H9 (cell line): ENCODE results near the gene FHL2. TPM values are rescaled to one million over a fixed set of nuclear protein-coding genes. Genes with fewer than 3 reads are reported as not detected.

ENCODE experiments used
- DNase-seq: peaks from one replicate; pipeline ENCODE4 v3.0.0-alpha.2; 2017
- H2AFZ ChIP-seq: one replicate; pipeline ENCODE4 v1.6.1; 2013; ENCODE audit warnings: mild to moderate bottlenecking, low read length, control low read depth, moderate library complexity
- H2AK5ac ChIP-seq: 2 replicates; pipeline ENCODE4 v1.6.1; 2013; ENCODE audit warnings: low read length, control low read depth, mixed read lengths; ENCODE audit not compliant: insufficient read length
- H2BK120ac ChIP-seq: one replicate; pipeline ENCODE4 v1.6.1; 2013; ENCODE audit warnings: low read depth, mild to moderate bottlenecking, low read length, control low read depth, inconsistent platforms; ENCODE audit not compliant: poor library complexity, severe bottlenecking
- H2BK12ac ChIP-seq: 2 replicates; pipeline ENCODE4 v1.6.1; 2013; ENCODE audit warnings: low read length, control low read depth, mixed read lengths, low read depth; ENCODE audit not compliant: insufficient read length
- H2BK15ac ChIP-seq: 2 replicates; pipeline ENCODE4 v1.6.1; 2013; ENCODE audit warnings: low read depth, low read length, control low read depth
- H2BK20ac ChIP-seq: one replicate; pipeline ENCODE4 v1.6.1; 2013; ENCODE audit warnings: low read depth, mild to moderate bottlenecking, low read length, control low read depth, inconsistent platforms; ENCODE audit not compliant: poor library complexity, severe bottlenecking
- H2BK5ac ChIP-seq: 2 replicates; pipeline ENCODE4 v1.6.1; 2013; ENCODE audit warnings: low read length, control low read depth, mixed read lengths; ENCODE audit not compliant: insufficient read length
- H3K14ac ChIP-seq: 2 replicates; pipeline ENCODE4 v1.6.1; 2013; ENCODE audit warnings: low read length, control low read depth; ENCODE audit not compliant: insufficient read depth
- H3K18ac ChIP-seq: 2 replicates; pipeline ENCODE4 v1.6.1; 2013; ENCODE audit warnings: low read depth, mild to moderate bottlenecking, mixed read lengths, low read length, control low read depth; ENCODE audit not compliant: insufficient read length
- H3K23ac ChIP-seq: 2 replicates; pipeline ENCODE4 v1.6.1; 2013; ENCODE audit warnings: low read length, control low read depth, mixed read lengths, low read depth; ENCODE audit not compliant: insufficient read length
- H3K23me2 ChIP-seq: 2 replicates; pipeline ENCODE4 v1.6.1; 2013; ENCODE audit warnings: low read depth, mild to moderate bottlenecking, mixed read lengths, low read length, control low read depth; ENCODE audit not compliant: insufficient read length, poor library complexity, severe bottlenecking
- H3K27ac ChIP-seq: 2 replicates; pipeline ENCODE4 v1.5.1; 2013; ENCODE audit warnings: low read length, control low read depth, mixed read lengths, low read depth; ENCODE audit not compliant: insufficient read length
- H3K27me3 ChIP-seq: 2 replicates; pipeline ENCODE4 v1.6.1; 2013; ENCODE audit warnings: low read length, control low read depth, inconsistent platforms; ENCODE audit not compliant: insufficient read depth
- H3K4ac ChIP-seq: 2 replicates; pipeline ENCODE4 v1.6.1; 2013; ENCODE audit warnings: low read depth, mild to moderate bottlenecking, control low read depth, inconsistent platforms, low read length, moderate library complexity
- H3K4me1 ChIP-seq: 2 replicates; pipeline ENCODE4 v1.6.1; 2013; ENCODE audit warnings: low read length, control low read depth, inconsistent platforms; ENCODE audit not compliant: insufficient read depth
- H3K4me2 ChIP-seq: 2 replicates; pipeline ENCODE4 v1.6.1; 2013; ENCODE audit warnings: low read length, control low read depth, mixed read lengths; ENCODE audit not compliant: insufficient read length, insufficient read depth
- H3K56ac ChIP-seq: 2 replicates; pipeline ENCODE4 v1.6.1; 2013; ENCODE audit warnings: low read depth, mild to moderate bottlenecking, mixed read lengths, low read length, control low read depth; ENCODE audit not compliant: insufficient read length
- H3K79me1 ChIP-seq: 2 replicates; pipeline ENCODE4 v1.6.1; 2013; ENCODE audit warnings: low read depth, mild to moderate bottlenecking, moderate library complexity, low read length, control low read depth, inconsistent platforms; ENCODE audit not compliant: insufficient read depth, poor library complexity, severe bottlenecking
- H3K79me2 ChIP-seq: 2 replicates; pipeline ENCODE4 v1.6.1; 2013; ENCODE audit warnings: low read length, control low read depth, inconsistent platforms; ENCODE audit not compliant: insufficient read depth
- H3K9ac ChIP-seq: 2 replicates; pipeline ENCODE4 v1.6.1; 2013; ENCODE audit warnings: low read length, control low read depth, mixed read lengths; ENCODE audit not compliant: insufficient read length; ENCODE audit errors: extremely low read depth
- H3K9me3 ChIP-seq: one replicate; pipeline ENCODE4 v1.6.1; 2013; ENCODE audit warnings: low read depth, low read length, inconsistent platforms; ENCODE audit not compliant: control insufficient read depth
- H3T11ph ChIP-seq: one replicate; pipeline ENCODE4 v1.6.1; 2013; ENCODE audit warnings: mild to moderate bottlenecking, low read length, control low read depth, inconsistent platforms
- H4K20me1 ChIP-seq: one replicate; pipeline ENCODE4 v1.6.1; 2013; ENCODE audit not compliant: control insufficient read depth, insufficient read length, insufficient read depth
- H4K5ac ChIP-seq: 2 replicates; pipeline ENCODE4 v1.6.1; 2013; ENCODE audit warnings: low read depth, mild to moderate bottlenecking, mixed read lengths, low read length, control low read depth; ENCODE audit not compliant: insufficient read length
- H4K8ac ChIP-seq: replicated peaks from 2 replicates; pipeline ENCODE4 v1.6.1; 2013; ENCODE audit warnings: low read length, control low read depth, mixed read lengths, low read depth; ENCODE audit not compliant: insufficient read length
- H4K91ac ChIP-seq: 2 replicates; pipeline ENCODE4 v1.6.1; 2013; ENCODE audit warnings: low read depth, mild to moderate bottlenecking, moderate library complexity, mixed read lengths, low read length, control low read depth; ENCODE audit not compliant: insufficient read length
- H3K27ac Mint-ChIP-seq, 3 experiments: 2 replicates in 2 of 3; 3 replicates in 1 of 3; pipeline ENCODE4 v1.8.0; 2020 to 2021; ENCODE audit warnings: mixed read lengths in 3 of 3, mild to moderate bottlenecking in 1 of 3, moderate library complexity in 1 of 3
- H3K27me3 Mint-ChIP-seq: 2 replicates; pipeline ENCODE4 v1.8.0; 2021; ENCODE audit warnings: low read depth, mild to moderate bottlenecking, moderate library complexity, mixed read lengths
- H3K36me3 Mint-ChIP-seq, 3 experiments: 2 replicates in 2 of 3; 3 replicates in 1 of 3; pipeline ENCODE4 v1.8.0; 2020 to 2021; ENCODE audit warnings: low read depth in 3 of 3, mixed read lengths in 3 of 3; ENCODE audit not compliant: insufficient read depth in 1 of 3
- H3K4me1 Mint-ChIP-seq, 2 experiments: 2 replicates each; pipeline ENCODE4 v1.8.0; 2020; ENCODE audit warnings: mixed read lengths in 2 of 2
- H3K4me3 Mint-ChIP-seq, 2 experiments: 2 replicates in 1 of 2; 3 replicates in 1 of 2; pipeline ENCODE4 v1.8.0; 2020 to 2021; ENCODE audit warnings: mild to moderate bottlenecking in 2 of 2, mixed read lengths in 2 of 2, moderate library complexity in 1 of 2
- H3K9me3 Mint-ChIP-seq, 2 experiments: 2 replicates in 1 of 2; 3 replicates in 1 of 2; pipeline ENCODE4 v1.8.0; 2020; ENCODE audit warnings: mild to moderate bottlenecking in 2 of 2, mixed read lengths in 2 of 2, moderate library complexity in 1 of 2
- WGBS: extraction: QIAGEN DNeasy Blood & Tissue Kit; methylation state at CpG from one replicate; pipeline ENCODE4 v1.1.7; 2013; ENCODE audit warnings: missing lambda C conversion rate, low lambda C conversion rate, mixed read lengths; ENCODE audit not compliant: insufficient read length; ENCODE audit errors: extremely low coverage; 5-methylcytosine and 5-hydroxymethylcytosine counted together
- total RNA-seq: library from RNA; stranded (reverse); gene quantifications from 2 replicates; pipeline ENCODE4 v1.2.1, GENCODE V29; 2021
- TF ChIP-seq, protein P1 (sequence below): fragments of 200-600 bp; sonication (generic); conservative IDR thresholded peaks from 3 replicates; pipeline ENCODE4 v1.8.0; 2021; ENCODE audit warnings: antibody characterized with exemption, mild to moderate bottlenecking

The FHL2 gene
- total RNA-seq, 1 experiment from 2014 or later: 34.9 TPM

DNA sequence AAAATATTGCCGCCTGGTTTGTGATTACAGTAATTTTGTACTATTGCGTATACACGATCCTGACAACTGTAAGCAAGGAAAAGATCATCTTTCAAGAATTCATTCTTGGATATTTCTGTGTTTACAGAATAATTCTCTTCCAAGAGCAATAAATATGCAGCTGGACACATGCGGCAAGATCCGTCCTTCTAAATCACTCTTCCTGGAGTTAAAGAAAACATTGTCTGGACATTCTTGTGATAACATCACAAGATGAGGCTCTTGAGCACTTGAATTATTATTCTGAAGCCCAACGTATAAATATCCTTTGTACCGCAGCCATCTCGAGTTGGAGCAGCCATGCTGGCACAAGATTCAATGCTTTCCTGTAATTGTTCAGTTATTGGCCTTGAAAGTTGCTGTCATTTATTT lies 9.9 kb downstream of the FHL2 start:
- no peak overlapping the region for H2AK5ac ChIP-seq
- no peak overlapping the region for H3K27ac ChIP-seq
- H3K79me1 ChIP-seq: no peaks in the 10 kb centered on the region
- H3K4me2 ChIP-seq: no peak overlapping the region
- no peaks in the 10 kb centered on the region for H3K4me1 ChIP-seq
- H3K23ac ChIP-seq: no peak overlapping the region
- no peak overlapping the region for H2BK15ac ChIP-seq
- no peak overlapping the region for H3K27ac Mint-ChIP-seq
- H3K18ac ChIP-seq: no peak overlapping the region
- no peak overlapping the region for H2BK12ac ChIP-seq
- no CpG with 5 or more reads among the region's 8 CpGs for WGBS
- no peaks in the 10 kb centered on the region for H3K27me3 ChIP-seq
- H3K4me1 Mint-ChIP-seq: 0 out of 4 replicates have a peak, but pooled peaks cover 0 to 2% of the 10 kb centered on the region in 2 experiments
- H3K27me3 Mint-ChIP-seq: no peaks in the 10 kb centered on the region; the same call in 1 of the 2 replicates
- H3K79me2 ChIP-seq: no peaks in the 10 kb centered on the region; the same call in 1 of the 2 replicates
- no peak overlapping the region for H3K9ac ChIP-seq
- H2BK20ac ChIP-seq: no peak overlapping the region
- H3K4ac ChIP-seq: no peak overlapping the region
- H3K23me2 ChIP-seq: no peaks in the 10 kb centered on the region
- H3K56ac ChIP-seq: no peak overlapping the region
- no peaks in the 10 kb centered on the region for H4K20me1 ChIP-seq
- no peak overlapping the region for H2BK5ac ChIP-seq
- H3K9me3 Mint-ChIP-seq: no peaks in the 10 kb centered on the region
- no peak overlapping the region for H2BK120ac ChIP-seq
- H3K9me3 ChIP-seq: no peaks in the 10 kb centered on the region
- no peak overlapping the region for H3T11ph ChIP-seq
- H4K8ac ChIP-seq: no peak overlapping the region
- no peak overlapping the region for H3K4me3 Mint-ChIP-seq
- no peak for DNase-seq
- H3K14ac ChIP-seq: no peak overlapping the region
- TF ChIP-seq, protein P1, sequence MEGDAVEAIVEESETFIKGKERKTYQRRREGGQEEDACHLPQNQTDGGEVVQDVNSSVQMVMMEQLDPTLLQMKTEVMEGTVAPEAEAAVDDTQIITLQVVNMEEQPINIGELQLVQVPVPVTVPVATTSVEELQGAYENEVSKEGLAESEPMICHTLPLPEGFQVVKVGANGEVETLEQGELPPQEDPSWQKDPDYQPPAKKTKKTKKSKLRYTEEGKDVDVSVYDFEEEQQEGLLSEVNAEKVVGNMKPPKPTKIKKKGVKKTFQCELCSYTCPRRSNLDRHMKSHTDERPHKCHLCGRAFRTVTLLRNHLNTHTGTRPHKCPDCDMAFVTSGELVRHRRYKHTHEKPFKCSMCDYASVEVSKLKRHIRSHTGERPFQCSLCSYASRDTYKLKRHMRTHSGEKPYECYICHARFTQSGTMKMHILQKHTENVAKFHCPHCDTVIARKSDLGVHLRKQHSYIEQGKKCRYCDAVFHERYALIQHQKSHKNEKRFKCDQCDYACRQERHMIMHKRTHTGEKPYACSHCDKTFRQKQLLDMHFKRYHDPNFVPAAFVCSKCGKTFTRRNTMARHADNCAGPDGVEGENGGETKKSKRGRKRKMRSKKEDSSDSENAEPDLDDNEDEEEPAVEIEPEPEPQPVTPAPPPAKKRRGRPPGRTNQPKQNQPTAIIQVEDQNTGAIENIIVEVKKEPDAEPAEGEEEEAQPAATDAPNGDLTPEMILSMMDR: no peak
- peaks cover 5 to 39% (median 30%) of the 10 kb centered on the region in 3 experiments; a peak in 5 of 7 replicates for H3K36me3 Mint-ChIP-seq
- no peak overlapping the region for H4K5ac ChIP-seq
- no peak overlapping the region for H2AFZ ChIP-seq
- H4K91ac ChIP-seq: no peak overlapping the region
